ENCODE measurements around the gene LINGO1.

GRCh38 chr15:77577366-77577950 lies 55.3 kb downstream of the LINGO1 start:
- TF ChIP-seq EZH2 (IDR thresholded peaks at IDR 0.05; ENCODE audit: borderline replicate concordance, insufficient read depth, low read depth, low read length, poor library complexity, severe bottlenecking) (no peak), CTCF (IDR thresholded peaks at IDR 0.05) (no peak)

All from B cell (primary cell).